Epithelial cell of esophagus (primary cell): ENCODE measurements around the gene DNAJB4.

Experiments used
- DNase-seq: peaks from one replicate; pipeline ENCODE4 v3.0.0; 2010; ENCODE audit warnings: low read depth
- H3K4me3 ChIP-seq: 2 replicates; pipeline ENCODE4 v1.5.1; 2011; ENCODE audit warnings: mild to moderate bottlenecking, low read length, control low read depth
- TF ChIP-seq, protein P1 (sequence below): IDR thresholded peaks from 2 replicates; pipeline ENCODE4 v1.5.1; 2011; ENCODE audit warnings: low read depth, mild to moderate bottlenecking, low read length, control low read depth, inconsistent platforms; ENCODE audit not compliant: insufficient read depth; ENCODE audit errors: missing control alignments

Gene DNAJB4

DNA sequence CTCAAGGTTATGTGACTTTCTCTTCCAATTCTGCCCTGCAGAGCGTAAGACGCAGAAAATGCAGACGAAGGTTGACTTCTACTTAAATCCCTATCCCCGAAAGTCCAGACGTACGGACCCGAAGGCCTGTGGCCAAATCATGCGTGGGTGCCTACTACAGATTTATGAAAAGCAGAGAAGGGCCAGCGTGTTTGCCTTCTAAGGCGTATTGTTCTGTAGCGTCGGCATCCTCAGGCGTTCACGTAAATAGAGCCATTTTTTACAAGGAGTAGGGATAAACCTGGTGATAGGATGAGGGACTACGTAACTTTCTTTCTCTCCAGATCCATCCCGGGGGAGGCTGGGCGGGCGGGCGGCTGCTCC is 40.8 kb downstream of the DNAJB4 start:
- no peak for DNase-seq
- H3K4me3 ChIP-seq = peak overlapping the region; percentile 35
- TF ChIP-seq, protein P1, sequence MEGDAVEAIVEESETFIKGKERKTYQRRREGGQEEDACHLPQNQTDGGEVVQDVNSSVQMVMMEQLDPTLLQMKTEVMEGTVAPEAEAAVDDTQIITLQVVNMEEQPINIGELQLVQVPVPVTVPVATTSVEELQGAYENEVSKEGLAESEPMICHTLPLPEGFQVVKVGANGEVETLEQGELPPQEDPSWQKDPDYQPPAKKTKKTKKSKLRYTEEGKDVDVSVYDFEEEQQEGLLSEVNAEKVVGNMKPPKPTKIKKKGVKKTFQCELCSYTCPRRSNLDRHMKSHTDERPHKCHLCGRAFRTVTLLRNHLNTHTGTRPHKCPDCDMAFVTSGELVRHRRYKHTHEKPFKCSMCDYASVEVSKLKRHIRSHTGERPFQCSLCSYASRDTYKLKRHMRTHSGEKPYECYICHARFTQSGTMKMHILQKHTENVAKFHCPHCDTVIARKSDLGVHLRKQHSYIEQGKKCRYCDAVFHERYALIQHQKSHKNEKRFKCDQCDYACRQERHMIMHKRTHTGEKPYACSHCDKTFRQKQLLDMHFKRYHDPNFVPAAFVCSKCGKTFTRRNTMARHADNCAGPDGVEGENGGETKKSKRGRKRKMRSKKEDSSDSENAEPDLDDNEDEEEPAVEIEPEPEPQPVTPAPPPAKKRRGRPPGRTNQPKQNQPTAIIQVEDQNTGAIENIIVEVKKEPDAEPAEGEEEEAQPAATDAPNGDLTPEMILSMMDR = no peak

DNA sequence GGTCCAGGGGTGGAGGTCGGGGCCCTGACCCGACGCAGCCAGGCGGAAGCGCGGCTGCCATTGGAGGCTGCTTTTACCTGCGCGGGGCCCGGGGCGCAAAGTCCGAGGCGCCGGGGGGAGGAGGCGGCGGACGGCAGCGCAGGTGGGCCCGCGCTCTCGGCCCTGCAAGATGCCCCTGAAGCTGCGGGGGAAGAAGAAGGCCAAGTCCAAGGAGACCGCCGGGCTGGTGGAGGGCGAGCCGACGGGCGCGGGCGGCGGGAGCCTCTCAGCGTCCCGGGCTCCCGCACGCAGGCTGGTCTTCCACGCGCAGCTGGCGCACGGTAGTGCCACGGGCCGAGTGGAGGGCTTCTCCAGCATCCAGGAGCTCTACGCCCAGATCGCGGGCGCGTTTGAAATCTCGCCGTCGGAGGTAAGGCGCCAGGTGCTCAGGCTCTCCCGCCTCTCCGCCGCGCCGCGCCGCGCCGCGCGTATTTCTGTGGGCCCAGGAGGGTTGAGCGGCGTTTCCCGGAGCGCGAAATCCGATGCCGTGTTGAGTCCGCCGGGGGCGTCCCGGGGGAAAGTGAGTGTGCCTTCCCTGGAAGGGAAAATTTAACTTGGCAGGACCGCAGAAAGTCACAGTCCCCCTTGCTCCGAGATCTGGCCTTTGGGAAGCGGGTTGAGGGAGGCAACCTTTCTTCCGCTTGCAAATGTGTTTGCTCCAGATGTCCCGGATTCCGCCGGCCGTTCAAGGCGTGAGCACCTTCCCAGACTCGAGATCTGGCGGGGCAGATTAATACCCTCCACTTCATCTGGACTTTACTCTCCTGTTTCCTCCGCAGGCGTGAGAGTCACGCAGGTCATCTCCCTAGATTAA is 41.4 kb downstream of the DNAJB4 start, which contains the start of gene GIPC2:
GIPC2 (plus strand) TSS at position 41 of the 853 bp plus-strand sequence; CDS start at position 170, 129 bp downstream.
- H3K4me3 ChIP-seq = peak within 1 kb of the TSS; percentile 35
- peak; percentile 42 for DNase-seq
- TF ChIP-seq, protein P1 = no peak

DNA sequence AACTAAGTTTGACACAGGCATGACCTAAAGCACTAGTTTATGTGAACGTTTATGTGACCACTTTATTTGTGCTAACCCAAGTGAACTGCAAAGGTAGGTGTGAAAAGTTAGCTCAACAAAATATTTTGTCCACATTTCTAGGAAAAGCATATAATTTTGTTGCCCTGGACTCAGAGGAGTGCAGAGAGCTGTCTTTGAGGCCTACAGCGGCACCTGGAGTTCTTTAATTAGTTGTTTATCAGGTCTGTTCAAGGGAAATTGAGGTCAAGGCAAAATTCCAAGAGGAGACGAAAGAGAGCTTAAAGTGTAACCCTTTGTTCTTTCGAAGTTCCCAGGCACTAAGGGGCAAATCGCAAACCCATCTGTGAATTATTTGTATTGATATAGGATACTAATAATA is 42.4 kb downstream of the DNAJB4 start:
- TF ChIP-seq, protein P1 = no peak
- no peak for DNase-seq

DNA sequence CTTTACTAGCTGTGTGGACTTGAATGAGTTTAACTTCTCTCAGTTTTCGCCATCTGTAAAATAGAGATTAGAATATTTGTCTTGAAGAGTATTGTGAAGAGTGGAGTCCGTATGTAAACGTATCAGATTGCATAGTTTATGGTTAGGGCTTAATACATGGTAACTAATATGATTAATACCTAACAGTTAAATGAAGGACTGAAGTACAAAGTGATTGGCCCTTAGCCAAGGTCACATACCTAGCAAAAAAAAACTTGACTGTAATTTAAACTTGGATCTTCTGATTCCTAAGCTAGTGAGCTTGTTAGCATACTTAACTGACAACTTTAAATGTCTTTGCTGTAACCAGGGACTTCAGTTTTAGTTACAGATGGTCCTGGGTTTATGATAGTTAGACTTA is 42.9 kb downstream of the DNAJB4 start:
- TF ChIP-seq, protein P1 = no peak
- no peak for DNase-seq
- no peak overlapping the region for H3K4me3 ChIP-seq

More for the DNA sequence above, 42.4 kb downstream of the DNAJB4 start:
- H3K4me3 ChIP-seq = no peak overlapping the region

DNA sequence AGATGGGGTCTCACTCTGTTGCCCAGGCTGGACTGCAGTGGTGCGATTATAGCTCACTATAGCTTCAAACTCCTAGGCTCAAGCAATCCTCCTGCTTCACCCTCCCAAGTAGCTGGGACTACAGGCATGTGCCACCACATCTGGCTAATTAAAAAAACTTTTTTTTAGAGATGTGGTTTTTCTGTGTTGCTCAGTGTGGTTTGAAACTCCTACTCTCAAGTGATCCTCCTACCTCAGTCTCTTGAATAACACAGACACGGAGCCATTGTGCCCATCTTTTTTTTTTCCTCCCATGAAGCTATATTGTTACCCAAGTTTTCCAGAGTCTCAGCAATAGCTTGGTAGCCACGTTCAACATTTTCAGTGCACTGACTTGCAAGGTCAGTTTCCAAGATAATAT is 43.7 kb downstream of the DNAJB4 start:
- no peak for DNase-seq
- no peak overlapping the region for H3K4me3 ChIP-seq
- TF ChIP-seq, protein P1 = no peak

DNA sequence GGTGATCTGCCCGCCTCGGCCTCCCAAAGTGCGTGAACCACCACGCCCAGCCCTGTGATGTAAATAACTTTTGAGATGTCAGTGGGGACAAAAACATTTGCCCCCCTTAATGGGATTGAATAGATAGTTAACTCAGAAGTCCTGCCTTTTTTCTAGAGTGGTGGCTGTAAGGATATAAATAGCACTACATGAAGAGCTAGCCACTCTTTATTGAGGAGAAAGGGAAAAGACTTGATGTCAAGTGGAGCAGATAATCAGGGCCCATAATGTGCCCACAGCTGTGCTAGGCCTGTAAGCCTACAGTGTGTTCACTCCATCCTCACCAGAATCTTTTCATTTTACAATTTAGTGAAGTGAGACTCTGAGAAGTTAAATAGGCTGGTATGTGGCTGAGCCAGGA is 44.7 kb downstream of the DNAJB4 start:
- DNase-seq = no peak
- TF ChIP-seq, protein P1 = no peak
- H3K4me3 ChIP-seq = no peak overlapping the region

DNA sequence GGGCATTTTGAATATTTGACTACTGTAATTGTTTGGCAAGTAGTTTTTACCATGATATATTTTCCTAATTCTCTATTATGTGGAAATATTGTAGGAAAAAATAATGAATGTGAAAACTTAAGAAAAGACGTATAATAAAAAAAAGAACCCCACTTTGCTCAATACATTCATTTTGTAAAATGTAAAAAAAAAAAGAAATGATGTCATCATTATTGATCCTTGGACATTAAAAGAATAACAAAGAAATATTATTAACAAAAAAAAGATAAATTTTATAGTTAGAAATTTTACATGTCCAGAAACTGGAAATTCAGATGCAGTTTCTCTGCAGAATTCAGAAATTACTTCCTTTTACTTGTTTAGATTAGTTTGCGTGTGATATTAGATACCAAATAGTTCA is 46.3 kb downstream of the DNAJB4 start:
- TF ChIP-seq, protein P1 = no peak
- H3K4me3 ChIP-seq = no peak overlapping the region
- DNase-seq = no peak
